Activated naive CD8-positive, alpha-beta T cell (primary cell): Measurements from ENCODE around the gene WNT3.
"Not testable (repeated sequence)": the region's sequence is repeated elsewhere in the genome, so short reads cannot be mapped to it uniquely, and the experiment has no call there.

Experiments used
- H3K27ac Mint-ChIP-seq: one replicate; pipeline ENCODE4 v1.8.0; 2021; ENCODE audit warnings: mixed read lengths
- H3K27me3 Mint-ChIP-seq: one replicate; pipeline ENCODE4 v1.8.0; 2021; ENCODE audit warnings: mixed read lengths
- H3K36me3 Mint-ChIP-seq: one replicate; pipeline ENCODE4 v1.8.0; 2021; ENCODE audit warnings: mixed read lengths
- H3K4me1 Mint-ChIP-seq: one replicate; pipeline ENCODE4 v1.8.0; 2021; ENCODE audit warnings: low read depth, mixed read lengths
- H3K4me3 Mint-ChIP-seq: one replicate; pipeline ENCODE4 v1.8.0; 2021; ENCODE audit warnings: mild to moderate bottlenecking, mixed read lengths
- H3K9me3 Mint-ChIP-seq: one replicate; pipeline ENCODE4 v1.8.0; 2021; ENCODE audit warnings: low read depth, mixed read lengths

The WNT3 gene

DNA sequence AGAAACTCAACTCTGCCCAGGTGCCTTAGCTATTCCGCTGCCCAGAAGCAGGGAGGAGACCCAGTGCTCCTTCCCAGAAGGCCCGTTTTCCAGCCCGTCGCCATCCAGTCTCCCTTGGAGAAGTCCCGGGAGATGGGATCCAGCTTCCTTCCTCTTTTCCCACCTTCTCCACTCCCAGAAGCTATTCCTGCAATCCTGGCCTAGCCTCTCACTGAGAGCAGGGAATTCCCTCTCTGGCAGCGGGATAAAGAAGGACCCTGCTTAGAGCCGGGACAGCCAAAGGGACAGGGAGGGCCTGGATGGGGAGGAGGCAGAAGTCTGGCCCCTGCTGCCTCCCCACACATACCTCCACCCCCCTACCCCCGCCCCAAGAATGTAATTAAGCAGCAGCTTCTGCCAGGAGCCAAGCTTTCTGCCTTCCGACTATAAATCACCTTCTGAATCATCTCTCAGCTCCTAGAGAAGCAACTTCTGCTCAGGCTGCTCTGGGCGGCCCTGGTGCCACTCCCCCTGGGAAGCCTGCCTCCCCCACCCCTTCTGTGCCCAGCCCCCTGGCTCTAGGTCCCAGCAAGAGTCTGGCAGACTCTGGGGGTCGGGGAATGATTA lies 6.4 kb downstream of the WNT3 start:
- no peak overlapping the region for H3K27ac Mint-ChIP-seq
- no peaks in the 10 kb centered on the region for H3K36me3 Mint-ChIP-seq
- peaks cover 30% of the 10 kb centered on the region for H3K27me3 Mint-ChIP-seq
- H3K4me1 Mint-ChIP-seq: peaks cover 1% of the 10 kb centered on the region
- no peaks in the 10 kb centered on the region for H3K9me3 Mint-ChIP-seq
- H3K4me3 Mint-ChIP-seq: no peak overlapping the region

- Mint-ChIP-seq H3K27me3 (peaks cover 19% of the 10 kb centered on the region), H3K4me1 (no peaks in the 10 kb centered on the region), H3K9me3 (no peaks in the 10 kb centered on the region), H3K27ac (no peak overlapping the region), H3K4me3 (no peak overlapping the region), H3K36me3 (no peaks in the 10 kb centered on the region)
These were observed 7.7 kb downstream of the WNT3 start for GRCh38 chr17:46810837-46811236.

GRCh38 chr17:46809110-46809571 lies 9.4 kb downstream of the WNT3 start:
- H3K4me1 Mint-ChIP-seq: no peaks in the 10 kb centered on the region
- H3K27me3 Mint-ChIP-seq: peaks cover 16% of the 10 kb centered on the region
- no peak overlapping the region for H3K4me3 Mint-ChIP-seq
- H3K9me3 Mint-ChIP-seq: no peaks in the 10 kb centered on the region
- H3K36me3 Mint-ChIP-seq: no peaks in the 10 kb centered on the region
- H3K27ac Mint-ChIP-seq: no peak overlapping the region

- H3K4me3 Mint-ChIP-seq: no peak overlapping the region
- no peak overlapping the region for H3K27ac Mint-ChIP-seq
- H3K27me3 Mint-ChIP-seq: peaks cover 1% of the 10 kb centered on the region
- no peaks in the 10 kb centered on the region for H3K4me1 Mint-ChIP-seq
- no peaks in the 10 kb centered on the region for H3K36me3 Mint-ChIP-seq
- H3K9me3 Mint-ChIP-seq: no peaks in the 10 kb centered on the region
These were observed 12.7 kb downstream of the WNT3 start for GRCh38 chr17:46805771-46806170.

- no peaks in the 10 kb centered on the region for H3K36me3 Mint-ChIP-seq
- peaks cover 3% of the 10 kb centered on the region for H3K27me3 Mint-ChIP-seq
- H3K4me1 Mint-ChIP-seq: no peaks in the 10 kb centered on the region
- H3K4me3 Mint-ChIP-seq: no peak overlapping the region
- no peak overlapping the region for H3K27ac Mint-ChIP-seq
- no peaks in the 10 kb centered on the region for H3K9me3 Mint-ChIP-seq
These were observed 14.9 kb downstream of the WNT3 start for GRCh38 chr17:46803544-46803943.

- Mint-ChIP-seq H3K4me3 (no peak overlapping the region), H3K27ac (no peak overlapping the region), H3K4me1 (no peaks in the 10 kb centered on the region), H3K36me3 (no peaks in the 10 kb centered on the region), H3K27me3 (peaks cover 3% of the 10 kb centered on the region), H3K9me3 (no peaks in the 10 kb centered on the region)
These were observed 15.7 kb downstream of the WNT3 start for GRCh38 chr17:46802800-46803199.

- Mint-ChIP-seq H3K4me1 (no peaks in the 10 kb centered on the region), H3K9me3 (no peaks in the 10 kb centered on the region), H3K27ac (no peak overlapping the region), H3K36me3 (no peaks in the 10 kb centered on the region), H3K4me3 (no peak overlapping the region), H3K27me3 (peaks cover 5% of the 10 kb centered on the region)
These were observed 17.9 kb downstream of the WNT3 start for GRCh38 chr17:46800573-46800972.

DNA sequence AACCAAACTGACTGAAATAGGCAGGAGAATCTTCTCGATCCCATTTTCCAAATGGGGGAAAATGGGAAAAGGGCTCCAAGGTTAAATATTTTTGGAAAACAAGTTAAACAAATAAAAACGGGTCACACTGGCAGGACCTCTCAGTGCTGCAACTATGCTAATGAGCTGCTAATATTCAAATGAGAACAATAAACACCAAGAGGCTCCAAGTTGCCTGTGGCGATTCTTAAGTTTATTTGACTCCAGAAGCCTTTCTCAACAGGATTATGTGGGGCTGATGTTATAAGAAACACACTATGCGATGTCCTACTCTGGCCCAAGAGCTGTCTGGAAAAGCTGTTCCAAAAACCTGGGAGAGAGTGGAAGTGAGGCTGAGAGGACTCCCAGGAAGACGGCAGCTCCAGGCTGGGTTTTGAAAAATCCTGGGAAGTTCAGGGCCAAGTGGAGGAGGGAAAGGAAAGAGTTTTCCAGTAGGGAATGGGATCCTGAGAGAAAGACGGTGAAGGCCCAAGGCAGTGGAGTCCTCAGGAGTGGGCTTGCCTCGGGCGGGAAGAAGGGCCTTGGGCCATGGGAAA lies 21.4 kb downstream of the WNT3 start:
- Mint-ChIP-seq H3K9me3 (no peaks in the 10 kb centered on the region), H3K36me3 (no peaks in the 10 kb centered on the region), H3K4me1 (no peaks in the 10 kb centered on the region), H3K4me3 (no peak overlapping the region), H3K27me3 (peaks cover 6% of the 10 kb centered on the region), H3K27ac (no peak overlapping the region)

GRCh38 chr17:46796524-46796923 lies 22.0 kb downstream of the WNT3 start:
- Mint-ChIP-seq H3K27ac (no peak overlapping the region), H3K27me3 (peaks cover 8% of the 10 kb centered on the region), H3K4me3 (no peak overlapping the region), H3K4me1 (no peaks in the 10 kb centered on the region), H3K36me3 (no peaks in the 10 kb centered on the region), H3K9me3 (no peaks in the 10 kb centered on the region)

DNA sequence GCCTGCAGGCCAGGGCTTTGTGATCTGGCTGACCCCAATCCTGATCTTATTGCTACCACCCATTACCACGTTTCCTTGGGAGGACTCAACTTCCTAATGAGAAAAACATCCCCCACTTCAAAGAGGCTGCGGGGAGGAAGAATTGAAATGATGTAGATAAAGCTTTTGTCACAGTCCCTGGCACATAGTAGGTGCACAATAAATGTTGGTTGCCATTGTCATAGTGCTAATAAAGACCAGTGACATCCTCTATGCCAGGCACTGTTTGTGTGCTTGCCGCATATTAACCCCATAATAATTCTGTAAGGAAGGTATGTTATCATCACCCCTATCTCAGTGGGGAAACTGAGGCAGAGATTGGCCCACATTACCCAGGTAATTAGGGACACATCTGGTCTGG lies 22.4 kb downstream of the WNT3 start:
- Mint-ChIP-seq H3K4me3 (no peak overlapping the region), H3K36me3 (no peaks in the 10 kb centered on the region), H3K27me3 (peaks cover 8% of the 10 kb centered on the region), H3K4me1 (no peaks in the 10 kb centered on the region), H3K27ac (no peak overlapping the region), H3K9me3 (no peaks in the 10 kb centered on the region)

- no peak overlapping the region for H3K27ac Mint-ChIP-seq
- H3K27me3 Mint-ChIP-seq: peaks cover 9% of the 10 kb centered on the region
- no peaks in the 10 kb centered on the region for H3K9me3 Mint-ChIP-seq
- H3K4me3 Mint-ChIP-seq: no peak overlapping the region
- H3K4me1 Mint-ChIP-seq: no peaks in the 10 kb centered on the region
- H3K36me3 Mint-ChIP-seq: no peaks in the 10 kb centered on the region
These were observed 23.0 kb downstream of the WNT3 start for GRCh38 chr17:46795379-46795952.

DNA sequence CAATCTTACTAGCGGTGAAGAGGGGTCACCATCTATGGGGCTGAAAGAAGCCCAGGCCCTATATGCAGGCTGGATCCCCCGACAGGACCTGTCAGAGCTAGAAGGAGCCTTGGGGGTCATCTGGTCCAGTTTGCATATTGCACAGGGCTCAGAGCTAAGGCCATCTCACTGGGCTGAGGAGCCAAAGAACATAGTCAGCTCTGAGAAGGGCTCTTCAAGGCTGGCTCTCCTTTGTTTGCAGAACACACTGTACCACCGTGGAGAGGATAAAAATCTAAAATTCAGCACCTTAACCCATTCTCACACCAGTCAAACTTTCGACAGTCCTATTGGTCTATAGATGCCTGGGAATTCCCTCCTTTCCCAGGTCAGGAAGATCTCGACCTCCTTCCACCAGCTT lies 24.2 kb downstream of the WNT3 start:
- Mint-ChIP-seq H3K4me1 (no peaks in the 10 kb centered on the region), H3K27me3 (peaks cover 7% of the 10 kb centered on the region), H3K9me3 (no peaks in the 10 kb centered on the region), H3K36me3 (no peaks in the 10 kb centered on the region), H3K4me3 (no peak overlapping the region), H3K27ac (no peak overlapping the region)

DNA sequence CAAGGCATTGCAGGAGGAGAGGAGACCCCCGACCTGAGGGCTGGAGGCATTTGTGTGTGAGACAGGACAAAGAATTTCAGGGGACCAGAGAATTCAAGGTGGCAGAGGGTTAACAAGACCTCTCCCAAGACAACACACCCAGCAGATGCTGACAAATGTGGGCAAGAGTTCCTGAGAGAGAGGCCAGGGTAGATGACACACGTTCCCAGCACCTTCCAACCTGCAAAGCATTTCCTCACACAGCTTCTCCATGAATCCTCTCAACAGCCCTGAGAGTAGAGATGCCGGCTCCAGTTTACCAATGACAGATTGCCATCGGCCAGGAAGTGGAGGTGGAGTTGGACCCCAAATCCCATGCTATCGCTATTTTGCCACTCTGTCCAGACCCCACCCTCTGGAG lies 25.0 kb downstream of the WNT3 start:
- Mint-ChIP-seq H3K9me3 (no peaks in the 10 kb centered on the region), H3K27ac (no peak overlapping the region), H3K4me1 (no peaks in the 10 kb centered on the region), H3K27me3 (peaks cover 7% of the 10 kb centered on the region), H3K4me3 (no peak overlapping the region), H3K36me3 (no peaks in the 10 kb centered on the region)

DNA sequence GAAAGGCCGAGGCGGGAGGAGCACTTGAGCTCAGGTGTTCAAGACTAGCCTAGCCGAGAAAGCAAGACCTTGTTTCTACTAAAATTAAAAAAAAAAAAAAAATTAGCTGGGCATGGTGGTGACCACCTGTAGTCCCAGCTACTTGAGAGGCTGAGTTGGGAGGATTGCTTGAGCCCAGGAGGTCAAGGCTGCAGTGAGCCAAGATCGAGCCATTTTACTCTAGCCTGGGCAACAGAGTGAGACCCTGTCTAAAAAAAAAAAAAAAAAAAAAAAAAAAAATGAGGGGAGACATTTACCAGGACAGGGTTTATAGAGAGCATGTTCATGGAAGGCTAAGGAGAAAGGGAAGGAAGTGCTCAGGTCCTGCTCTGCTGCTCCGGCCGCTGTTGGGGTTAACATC lies 25.5 kb downstream of the WNT3 start:
- H3K4me1 Mint-ChIP-seq, H3K36me3 Mint-ChIP-seq, H3K27me3 Mint-ChIP-seq, H3K4me3 Mint-ChIP-seq, H3K27ac Mint-ChIP-seq, H3K9me3 Mint-ChIP-seq: not testable (repeated sequence)

- H3K27ac Mint-ChIP-seq: no peak overlapping the region
- no peak overlapping the region for H3K4me3 Mint-ChIP-seq
- no peaks in the 10 kb centered on the region for H3K4me1 Mint-ChIP-seq
- H3K36me3 Mint-ChIP-seq: no peaks in the 10 kb centered on the region
- no peaks in the 10 kb centered on the region for H3K9me3 Mint-ChIP-seq
- H3K27me3 Mint-ChIP-seq: peaks cover 7% of the 10 kb centered on the region
These were observed 26.4 kb downstream of the WNT3 start for GRCh38 chr17:46792071-46792470.

- Mint-ChIP-seq H3K27ac (no peak overlapping the region), H3K9me3 (no peaks in the 10 kb centered on the region), H3K27me3 (peaks cover 7% of the 10 kb centered on the region), H3K36me3 (no peaks in the 10 kb centered on the region), H3K4me3 (no peak overlapping the region), H3K4me1 (no peaks in the 10 kb centered on the region)
These were observed 27.0 kb downstream of the WNT3 start for GRCh38 chr17:46791531-46791930.
